ENCODE results near the gene PAQR7. TPM values are rescaled to one million over a fixed set of nuclear protein-coding genes. Genes with fewer than 3 reads are reported as not detected.

Gene PAQR7
- total RNA-seq, 4 donors from 2014 or later: 6.7 to 12.1 (median 7.8) TPM

DNA sequence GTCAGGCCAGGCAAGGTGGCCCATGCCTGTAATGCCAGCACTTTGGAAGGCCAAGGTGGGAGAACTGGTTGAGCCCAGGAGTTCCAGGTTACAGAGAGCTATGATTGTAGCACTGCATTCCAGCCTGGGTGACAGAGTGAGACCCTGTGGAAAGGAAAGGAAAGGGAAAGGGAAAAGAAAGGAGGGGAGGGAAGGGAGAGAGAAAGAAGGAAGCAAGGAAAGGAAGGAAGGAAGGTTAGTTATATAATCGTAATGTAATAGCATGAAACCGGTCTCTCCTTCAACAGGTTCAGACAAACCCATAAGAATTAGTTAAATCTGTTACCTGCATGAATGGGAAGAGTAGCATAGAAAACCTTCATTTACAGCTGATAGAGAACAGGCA is 1.2 kb upstream of the PAQR7 start:
- TF ChIP-seq POLR2A (IDR thresholded peaks at IDR 0.05) (no peak), CTCF (IDR thresholded peaks at IDR 0.05) (no peak)
- Histone ChIP-seq H3K36me3 (no peaks in the 10 kb centered on the region), H3K27me3 (no peaks in the 10 kb centered on the region), H3K9me3 (no peaks in the 10 kb centered on the region), H3K4me3 (no peak overlapping the region), H3K27ac (no peak overlapping the region), H3K4me1 (peaks cover 2 to 40% (median 18%) of the 10 kb centered on the region in 4 donors)
- no peak for DNase-seq

GRCh38 chr1:25875856-25876692 is 566 bp upstream of the PAQR7 start:
- H3K4me1 ChIP-seq: peaks cover 6 to 46% (median 18%) of the 10 kb centered on the region in 4 donors
- H3K36me3 ChIP-seq: no peaks in the 10 kb centered on the region
- H3K4me3 ChIP-seq: peak overlapping the region; percentile 67 to 88 (median 82)
- no peak for DNase-seq
- no peaks in the 10 kb centered on the region for H3K27me3 ChIP-seq
- TF ChIP-seq POLR2A (IDR thresholded peaks at IDR 0.05) (no peak), CTCF (IDR thresholded peaks at IDR 0.05) (no peak)
- H3K9me3 ChIP-seq: no peaks in the 10 kb centered on the region
- peak overlapping the region; percentile 57 to 86 (median 78) for H3K27ac ChIP-seq

GRCh38 chr1:25874635-25875153 is 814 bp downstream of the PAQR7 start:
- H3K27me3 ChIP-seq: no peaks in the 10 kb centered on the region
- peak overlapping the region; percentile 57 to 86 (median 78) for H3K27ac ChIP-seq
- H3K4me3 ChIP-seq: peak overlapping the region; percentile 67 to 88 (median 82)
- DNase-seq: no peak
- TF ChIP-seq CTCF (IDR thresholded peaks at IDR 0.05) (no peak), POLR2A (IDR thresholded peaks at IDR 0.05) (no peak)
- peaks cover 11 to 57% (median 19%) of the 10 kb centered on the region in 4 donors for H3K4me1 ChIP-seq
- H3K9me3 ChIP-seq: no peaks in the 10 kb centered on the region
- no peaks in the 10 kb centered on the region for H3K36me3 ChIP-seq

- no peak for DNase-seq
- Histone ChIP-seq H3K27ac (peak overlapping the region; percentile 57 to 86 (median 78)), H3K9me3 (no peaks in the 10 kb centered on the region), H3K4me3 (peak overlapping the region in 3 of 4 donors; percentile 67 to 88 (median 85)), H3K27me3 (no peaks in the 10 kb centered on the region), H3K4me1 (peaks cover 11 to 57% (median 19%) of the 10 kb centered on the region in 4 donors), H3K36me3 (no peaks in the 10 kb centered on the region)
- no peak for TF ChIP-seq POLR2A (IDR thresholded peaks at IDR 0.05)
- TF ChIP-seq CTCF (IDR thresholded peaks at IDR 0.05): no peak
Observed at GRCh38 chr1:25874209-25874608, 1.3 kb downstream of the PAQR7 start.

GRCh38 chr1:25873120-25873519 is 2.4 kb downstream of the PAQR7 start:
- Histone ChIP-seq H3K36me3 (no peaks in the 10 kb centered on the region), H3K4me1 (peaks cover 11 to 59% (median 20%) of the 10 kb centered on the region in 4 donors), H3K9me3 (no peaks in the 10 kb centered on the region), H3K27ac (peak overlapping the region in 1 of 4 donors; percentile 30), H3K4me3 (no peak overlapping the region), H3K27me3 (no peaks in the 10 kb centered on the region)
- peak in 1 of 3 donors; percentile 49 for DNase-seq
- TF ChIP-seq CTCF (IDR thresholded peaks at IDR 0.05) (peak in 1 of 6 experiments; percentile 11), POLR2A (IDR thresholded peaks at IDR 0.05) (no peak)
